Activated CD4-positive, alpha-beta T cell treated with anti-CD3 and anti-CD28 coated beads for 4 hours (primary cell): ENCODE measurements around the gene USP21.

Experiments used
- DNase-seq, 2 donors: peaks; one replicate each; pipeline ENCODE4 v3.0.0-alpha.2; 2020

The USP21 gene

GRCh38 chr1:161133220-161133740 is 26.0 kb upstream of the USP21 start:
- no peak for DNase-seq

- no peak for DNase-seq
Observed at GRCh38 chr1:161137881-161138280, 21.4 kb upstream of the USP21 start.

GRCh38 chr1:161138431-161138830 is 20.9 kb upstream of the USP21 start:
- no peak for DNase-seq

- peak; percentile 41 to 65 for DNase-seq
Observed at GRCh38 chr1:161139766-161140165, 19.5 kb upstream of the USP21 start.

- no peak for DNase-seq
Observed at GRCh38 chr1:161140755-161141400, 18.4 kb upstream of the USP21 start.

- DNase-seq = no peak
Observed at GRCh38 chr1:161145832-161146231, 13.5 kb upstream of the USP21 start.

- DNase-seq = no peak
Observed at GRCh38 chr1:161153176-161153575, 6.1 kb upstream of the USP21 start.

GRCh38 chr1:161153682-161154337 is 5.5 kb upstream of the USP21 start, which contains the start of gene UFC1:
TSS of gene UFC1 (plus strand) at chr1:161153978. CDS start at chr1:161153998, 20 bp downstream.
- DNase-seq = peak; percentile 75 to 80

- DNase-seq = no peak
Observed at GRCh38 chr1:161157867-161158266, 1.4 kb upstream of the USP21 start.

GRCh38 chr1:161158316-161159010 is 837 bp upstream of the USP21 start:
- no peak for DNase-seq

- peak in 1 of 2 donors; percentile 17 for DNase-seq
Observed at GRCh38 chr1:161159913-161160243, 578 bp downstream of the USP21 start.

- DNase-seq = no peak
Observed at GRCh38 chr1:161160671-161161145, 1.4 kb downstream of the USP21 start.

- no peak for DNase-seq
Observed at GRCh38 chr1:161161652-161162051, 2.4 kb downstream of the USP21 start.

GRCh38 chr1:161162052-161162451 is 2.8 kb downstream of the USP21 start:
- no peak for DNase-seq

- DNase-seq = no peak
Observed at GRCh38 chr1:161162806-161163205, 3.5 kb downstream of the USP21 start.

- DNase-seq = no peak
Observed at GRCh38 chr1:161163793-161164192, 4.5 kb downstream of the USP21 start.

- DNase-seq = no peak
Observed at GRCh38 chr1:161164901-161165610, 5.8 kb downstream of the USP21 start.

GRCh38 chr1:161165742-161166668 is 6.7 kb downstream of the USP21 start, which contains the start of gene PPOX:
TSS of gene PPOX (plus strand) at chr1:161166426. CDS start at chr1:161166848, 422 bp downstream.
- peak; percentile 85 to 89 for DNase-seq

GRCh38 chr1:161166669-161167548 is 7.6 kb downstream of the USP21 start:
- DNase-seq = no peak

- no peak for DNase-seq
Observed at GRCh38 chr1:161168906-161169305, 9.6 kb downstream of the USP21 start.

- no peak for DNase-seq
Observed at GRCh38 chr1:161171191-161171590, 11.9 kb downstream of the USP21 start.
